ENCODE results near the gene ERC2.

The ERC2 gene

DNA sequence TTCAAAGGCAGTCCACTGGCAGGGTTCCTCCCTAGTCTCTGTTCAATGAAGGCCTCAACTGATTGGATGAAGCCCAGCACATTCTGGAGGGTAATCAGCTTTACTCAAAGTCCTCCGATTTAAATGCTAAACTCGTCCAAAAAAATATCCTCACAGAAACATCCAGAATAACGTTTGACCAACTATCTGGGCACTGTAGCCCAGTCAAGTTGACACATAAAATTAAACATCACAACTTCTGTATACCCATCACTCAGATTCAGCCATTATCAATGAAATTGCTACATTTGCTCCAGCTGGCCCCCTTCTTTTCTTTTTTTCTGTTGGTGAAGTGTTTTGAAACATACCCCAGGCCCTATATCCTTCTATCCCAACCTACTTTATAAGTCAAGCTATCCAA, 916.6 kb downstream of the ERC2 start:
- TF ChIP-seq, protein P1, sequence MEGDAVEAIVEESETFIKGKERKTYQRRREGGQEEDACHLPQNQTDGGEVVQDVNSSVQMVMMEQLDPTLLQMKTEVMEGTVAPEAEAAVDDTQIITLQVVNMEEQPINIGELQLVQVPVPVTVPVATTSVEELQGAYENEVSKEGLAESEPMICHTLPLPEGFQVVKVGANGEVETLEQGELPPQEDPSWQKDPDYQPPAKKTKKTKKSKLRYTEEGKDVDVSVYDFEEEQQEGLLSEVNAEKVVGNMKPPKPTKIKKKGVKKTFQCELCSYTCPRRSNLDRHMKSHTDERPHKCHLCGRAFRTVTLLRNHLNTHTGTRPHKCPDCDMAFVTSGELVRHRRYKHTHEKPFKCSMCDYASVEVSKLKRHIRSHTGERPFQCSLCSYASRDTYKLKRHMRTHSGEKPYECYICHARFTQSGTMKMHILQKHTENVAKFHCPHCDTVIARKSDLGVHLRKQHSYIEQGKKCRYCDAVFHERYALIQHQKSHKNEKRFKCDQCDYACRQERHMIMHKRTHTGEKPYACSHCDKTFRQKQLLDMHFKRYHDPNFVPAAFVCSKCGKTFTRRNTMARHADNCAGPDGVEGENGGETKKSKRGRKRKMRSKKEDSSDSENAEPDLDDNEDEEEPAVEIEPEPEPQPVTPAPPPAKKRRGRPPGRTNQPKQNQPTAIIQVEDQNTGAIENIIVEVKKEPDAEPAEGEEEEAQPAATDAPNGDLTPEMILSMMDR (IDR thresholded peaks at IDR 0.05) = no peak

DNA sequence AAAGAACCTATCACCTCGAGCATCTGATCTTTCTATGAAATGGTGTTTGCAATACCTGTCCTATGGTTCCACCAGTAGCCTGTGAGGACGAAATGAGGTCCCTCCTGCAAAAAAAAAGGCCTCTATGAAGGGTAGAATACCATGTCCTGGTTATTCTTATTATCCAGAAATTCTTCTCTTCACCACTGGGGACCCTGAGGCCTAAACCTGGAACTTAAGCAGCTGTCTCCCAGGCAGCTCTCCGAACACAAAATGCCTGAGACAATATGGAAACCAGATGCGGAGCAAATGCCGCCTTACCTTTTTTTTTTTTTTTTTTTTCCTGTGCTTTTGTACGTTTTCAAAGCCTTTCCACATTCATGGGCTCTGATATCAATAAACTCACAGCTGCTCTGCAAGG, 919.1 kb downstream of the ERC2 start:
- Histone ChIP-seq H2AFZ (no peak overlapping the region), H3K9ac (no peak overlapping the region), H3K27ac (no peak overlapping the region), H3K4me1 (no peaks in the 10 kb centered on the region), H3K36me3 (ENCODE audit: control insufficient read depth, insufficient read depth, low read length) (no peaks in the 10 kb centered on the region), H3K9me3 (ENCODE audit: control insufficient read depth, low read length) (no peaks in the 10 kb centered on the region), H3K4me3 (ENCODE audit: low read depth, low read length) (no peak overlapping the region), H3K79me2 (no peaks in the 10 kb centered on the region), H3K4me2 (ENCODE audit: low read length) (no peak overlapping the region), H3K27me3 (ENCODE audit: control insufficient read depth, insufficient read depth, low read length) (no peaks in the 10 kb centered on the region)
- TF ChIP-seq, protein P1 (IDR thresholded peaks at IDR 0.05) = no peak

More for the DNA sequence above, 916.6 kb downstream of the ERC2 start:
- no peaks in the 10 kb centered on the region for H3K36me3 ChIP-seq (ENCODE audit: control insufficient read depth, insufficient read depth, low read length)
- no peaks in the 10 kb centered on the region for H3K9me3 ChIP-seq (ENCODE audit: control insufficient read depth, low read length)
- no peak overlapping the region for H3K4me3 ChIP-seq (ENCODE audit: low read depth, low read length)
- no peak overlapping the region for H3K4me2 ChIP-seq (ENCODE audit: low read length)
- no peak overlapping the region for H3K27ac ChIP-seq
- no peaks in the 10 kb centered on the region for H3K79me2 ChIP-seq
- no peaks in the 10 kb centered on the region for H3K4me1 ChIP-seq
- no peaks in the 10 kb centered on the region for H3K27me3 ChIP-seq (ENCODE audit: control insufficient read depth, insufficient read depth, low read length)
- H3K9ac ChIP-seq = no peak overlapping the region
- no peak overlapping the region for H2AFZ ChIP-seq

DNA sequence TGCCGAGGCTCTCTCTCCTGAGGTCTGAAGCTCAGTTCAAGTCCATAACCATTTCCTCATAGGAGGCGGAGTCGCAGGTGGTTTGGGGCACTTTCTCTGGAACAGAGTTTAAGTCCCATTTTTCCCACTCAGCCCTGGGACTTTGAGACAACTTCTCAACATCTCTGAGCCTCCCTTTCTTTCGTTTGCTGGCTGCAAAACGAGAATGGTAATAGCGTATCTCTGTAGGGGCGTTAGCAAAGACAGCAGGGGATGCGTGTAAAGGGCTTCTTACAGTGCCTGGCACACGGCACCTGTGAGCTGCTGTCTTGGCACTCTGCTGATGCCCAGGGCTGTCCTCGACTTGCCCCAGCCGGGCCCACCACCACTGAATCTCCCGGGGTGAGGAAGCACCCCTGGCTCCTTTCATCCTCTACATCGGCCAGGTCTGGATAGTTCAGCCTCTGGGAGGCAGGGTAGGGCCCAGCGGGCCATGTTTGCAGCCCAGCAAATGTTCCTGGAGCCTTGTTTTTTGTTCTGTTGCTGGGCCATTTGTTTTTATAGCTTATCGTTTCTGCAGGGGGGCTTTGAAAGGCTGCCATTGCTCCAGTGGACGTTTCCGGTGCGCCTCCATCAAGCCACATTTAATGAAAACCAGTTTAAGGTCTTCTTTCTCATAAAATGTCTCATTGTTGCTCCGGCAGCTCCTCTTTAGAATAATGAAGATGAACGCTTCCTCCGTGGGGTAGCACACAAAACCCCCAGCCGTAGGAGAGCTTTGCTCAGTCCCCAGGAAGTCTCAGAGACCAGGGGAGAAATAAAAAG, 921.2 kb downstream of the ERC2 start:
- Histone ChIP-seq H3K4me3 (ENCODE audit: low read depth, low read length) (no peak overlapping the region), H3K79me2 (no peaks in the 10 kb centered on the region), H3K27me3 (ENCODE audit: control insufficient read depth, insufficient read depth, low read length) (no peaks in the 10 kb centered on the region), H3K27ac (no peak overlapping the region), H3K9me3 (ENCODE audit: control insufficient read depth, low read length) (no peaks in the 10 kb centered on the region), H3K4me2 (ENCODE audit: low read length) (no peak overlapping the region), H2AFZ (no peak overlapping the region), H3K9ac (no peak overlapping the region), H3K36me3 (ENCODE audit: control insufficient read depth, insufficient read depth, low read length) (no peaks in the 10 kb centered on the region), H3K4me1 (no peaks in the 10 kb centered on the region)
- TF ChIP-seq, protein P1 (IDR thresholded peaks at IDR 0.05) = no peak

DNA sequence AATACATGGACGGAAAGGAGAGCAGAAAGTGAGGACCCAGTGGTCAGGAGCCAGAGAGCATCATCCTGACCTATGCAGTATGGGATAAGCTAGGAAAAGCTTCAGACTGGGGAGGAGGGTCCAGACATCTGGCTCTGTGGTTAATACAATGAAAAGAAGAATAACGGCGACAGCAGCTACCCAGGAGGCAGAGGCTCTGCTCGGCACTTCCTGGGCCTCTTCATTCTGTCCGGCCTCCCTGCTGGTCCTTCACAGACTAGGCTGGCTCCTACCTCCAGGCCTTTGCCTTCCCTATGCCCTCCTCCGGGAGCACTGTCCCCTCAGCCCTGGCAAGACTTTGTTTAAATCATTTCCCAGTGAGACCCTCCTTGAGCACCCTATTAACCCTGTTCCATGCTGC, 922.3 kb downstream of the ERC2 start:
- Histone ChIP-seq H3K27ac (no peak overlapping the region), H3K4me2 (ENCODE audit: low read length) (no peak overlapping the region), H3K4me1 (no peaks in the 10 kb centered on the region), H2AFZ (no peak overlapping the region), H3K9me3 (ENCODE audit: control insufficient read depth, low read length) (no peaks in the 10 kb centered on the region), H3K27me3 (ENCODE audit: control insufficient read depth, insufficient read depth, low read length) (no peaks in the 10 kb centered on the region), H3K9ac (no peak overlapping the region), H3K36me3 (ENCODE audit: control insufficient read depth, insufficient read depth, low read length) (no peaks in the 10 kb centered on the region), H3K4me3 (ENCODE audit: low read depth, low read length) (no peak overlapping the region), H3K79me2 (no peaks in the 10 kb centered on the region)
- TF ChIP-seq, protein P1 (IDR thresholded peaks at IDR 0.05) = no peak

DNA sequence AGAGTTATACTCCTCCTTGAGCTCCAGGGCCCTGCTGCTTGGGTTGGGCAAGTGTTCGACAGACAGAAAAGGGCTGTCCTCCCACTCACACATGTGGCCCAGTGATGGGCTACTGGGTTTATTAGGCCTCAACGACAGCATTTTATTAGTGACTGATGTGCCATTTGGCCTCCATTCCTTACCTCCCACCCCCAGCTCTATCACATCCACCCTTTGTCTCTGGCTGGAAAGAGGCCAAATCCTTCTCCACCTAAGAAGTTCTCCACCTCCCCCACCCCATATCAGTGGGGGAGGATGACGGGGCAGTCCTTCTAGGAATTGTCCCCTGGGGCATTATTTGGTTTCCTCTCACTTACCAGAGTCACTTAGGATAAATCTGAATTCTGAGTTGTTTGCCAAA, 924.0 kb downstream of the ERC2 start:
- Histone ChIP-seq H3K36me3 (ENCODE audit: control insufficient read depth, insufficient read depth, low read length) (no peaks in the 10 kb centered on the region), H2AFZ (no peak overlapping the region), H3K4me1 (no peaks in the 10 kb centered on the region), H3K4me2 (ENCODE audit: low read length) (no peak overlapping the region), H3K9ac (no peak overlapping the region), H3K4me3 (ENCODE audit: low read depth, low read length) (no peak overlapping the region), H3K9me3 (ENCODE audit: control insufficient read depth, low read length) (no peaks in the 10 kb centered on the region), H3K27me3 (ENCODE audit: control insufficient read depth, insufficient read depth, low read length) (no peaks in the 10 kb centered on the region), H3K27ac (no peak overlapping the region), H3K79me2 (no peaks in the 10 kb centered on the region)
- TF ChIP-seq, protein P1 (IDR thresholded peaks at IDR 0.05) = no peak
